Mesenchymal stem cell (in vitro differentiated cells and primary cell): ENCODE measurements around the gene CAPN2.
A peak's percentile ranks its signal among the peaks of the same experiment; 100 is the strongest.

ENCODE experiments used
- DNase-seq: peaks from one replicate; pipeline ENCODE4 v3.0.0-alpha.2; 2013
- H2AFZ ChIP-seq: one replicate; pipeline ENCODE4 v1.6.1; 2013; ENCODE audit warnings: low read depth, mild to moderate bottlenecking, control low read depth, inconsistent platforms, low read length, moderate library complexity
- H2AK5ac ChIP-seq: 2 replicates; pipeline ENCODE4 v1.6.1; 2013; ENCODE audit warnings: low read length, moderate library complexity, mild to moderate bottlenecking, inconsistent platforms; ENCODE audit not compliant: severe bottlenecking
- H2BK120ac ChIP-seq: one replicate; pipeline ENCODE4 v1.6.1; 2013; ENCODE audit warnings: low read depth, mild to moderate bottlenecking, inconsistent platforms, low read length, moderate library complexity
- H2BK12ac ChIP-seq, 2 experiments: one replicate each; pipeline ENCODE4 v1.6.1; 2013; ENCODE audit warnings: inconsistent platforms in 2 of 2, low read length in 2 of 2, mild to moderate bottlenecking in 2 of 2, moderate library complexity in 2 of 2, control low read depth in 1 of 2
- H2BK15ac ChIP-seq: one replicate; pipeline ENCODE4 v1.6.1; 2013; ENCODE audit warnings: mild to moderate bottlenecking, low read depth, inconsistent platforms; ENCODE audit not compliant: poor library complexity, severe bottlenecking
- H2BK5ac ChIP-seq: 2 replicates; pipeline ENCODE4 v1.6.1; 2013; ENCODE audit warnings: low read depth, mild to moderate bottlenecking, low read length, control low read depth, inconsistent platforms; ENCODE audit not compliant: poor library complexity, severe bottlenecking
- H3K14ac ChIP-seq, 2 experiments: one replicate each; pipeline ENCODE4 v1.6.1; 2013; ENCODE audit warnings: inconsistent platforms in 2 of 2, low read length in 2 of 2, control low read depth in 1 of 2, mild to moderate bottlenecking in 1 of 2, moderate library complexity in 1 of 2
- H3K18ac ChIP-seq, 2 experiments: one replicate each; pipeline ENCODE4 v1.6.1; 2013; ENCODE audit warnings: inconsistent platforms in 2 of 2, low read length in 2 of 2, control low read depth in 1 of 2, low read depth in 1 of 2, mild to moderate bottlenecking in 1 of 2
- H3K23ac ChIP-seq, 2 experiments: one replicate each; pipeline ENCODE4 v1.6.1; 2013; ENCODE audit warnings: inconsistent platforms in 2 of 2, low read length in 2 of 2, mild to moderate bottlenecking in 2 of 2, moderate library complexity in 2 of 2, control low read depth in 1 of 2
- H3K27ac ChIP-seq: 2 replicates; pipeline ENCODE4 v1.5.1; 2013; ENCODE audit warnings: mild to moderate bottlenecking, moderate library complexity, low read length, control low read depth, inconsistent platforms; ENCODE audit not compliant: poor library complexity, severe bottlenecking
- H3K27me3 ChIP-seq, 2 experiments: 2 replicates each; pipeline versions ENCODE4 v1.6.1 to v1.7.0; 2013; ENCODE audit warnings: low read length in 2 of 2, mild to moderate bottlenecking in 2 of 2, moderate library complexity in 2 of 2, control low read depth in 1 of 2, inconsistent platforms in 1 of 2; ENCODE audit not compliant: control insufficient read depth in 1 of 2, insufficient read depth in 1 of 2
- H3K36me3 ChIP-seq, 2 experiments: 2 replicates each; pipeline versions ENCODE4 v1.6.1 to v1.7.0; 2013; ENCODE audit warnings: low read length in 2 of 2, control low read depth in 1 of 2, inconsistent platforms in 1 of 2, low read depth in 1 of 2, mild to moderate bottlenecking in 1 of 2; ENCODE audit not compliant: insufficient read depth in 2 of 2, control insufficient read depth in 1 of 2
- H3K4ac ChIP-seq, 2 experiments: one replicate each; pipeline ENCODE4 v1.6.1; 2013; ENCODE audit warnings: inconsistent platforms in 2 of 2, low read length in 2 of 2, mild to moderate bottlenecking in 2 of 2, moderate library complexity in 2 of 2, control low read depth in 1 of 2, low read depth in 1 of 2
- H3K4me1 ChIP-seq: 2 replicates; pipeline ENCODE4 v1.6.1; 2013; ENCODE audit warnings: low read depth, low read length, control low read depth; ENCODE audit not compliant: control insufficient read depth, insufficient read depth
- H3K4me2 ChIP-seq: 2 replicates; pipeline ENCODE4 v1.6.1; 2013; ENCODE audit warnings: low read length, mild to moderate bottlenecking, inconsistent platforms; ENCODE audit not compliant: poor library complexity, severe bottlenecking
- H3K4me3 ChIP-seq, 2 experiments: 2 replicates each; pipeline versions ENCODE4 v1.5.1 to v1.7.0; 2013; ENCODE audit warnings: low read length in 2 of 2, mild to moderate bottlenecking in 2 of 2, control low read depth in 1 of 2, low read depth in 1 of 2; ENCODE audit not compliant: insufficient read depth in 1 of 2
- H3K79me1 ChIP-seq: replicated peaks from 2 replicates; pipeline ENCODE4 v1.6.1; 2013; ENCODE audit warnings: mild to moderate bottlenecking, control low read depth, low read length, inconsistent platforms; ENCODE audit not compliant: poor library complexity, severe bottlenecking
- H3K9ac ChIP-seq: 2 replicates; pipeline ENCODE4 v1.7.0; 2013; ENCODE audit warnings: mild to moderate bottlenecking, low read length, moderate library complexity
- H3K9me3 ChIP-seq: 2 replicates; pipeline ENCODE4 v1.7.0; 2013; ENCODE audit warnings: mild to moderate bottlenecking, low read length; ENCODE audit not compliant: control insufficient read depth
- H4K8ac ChIP-seq: one replicate; pipeline ENCODE4 v1.6.1; 2013; ENCODE audit warnings: inconsistent platforms, mild to moderate bottlenecking, low read length, moderate library complexity
- H4K91ac ChIP-seq: one replicate; pipeline ENCODE4 v1.6.1; 2013; ENCODE audit warnings: mild to moderate bottlenecking, low read length, inconsistent platforms
- WGBS: methylation state at CpG from one replicate; pipeline ENCODE4 v1.1.7; 2013; ENCODE audit warnings: mixed read lengths; 5-methylcytosine and 5-hydroxymethylcytosine counted together

Gene CAPN2

DNA sequence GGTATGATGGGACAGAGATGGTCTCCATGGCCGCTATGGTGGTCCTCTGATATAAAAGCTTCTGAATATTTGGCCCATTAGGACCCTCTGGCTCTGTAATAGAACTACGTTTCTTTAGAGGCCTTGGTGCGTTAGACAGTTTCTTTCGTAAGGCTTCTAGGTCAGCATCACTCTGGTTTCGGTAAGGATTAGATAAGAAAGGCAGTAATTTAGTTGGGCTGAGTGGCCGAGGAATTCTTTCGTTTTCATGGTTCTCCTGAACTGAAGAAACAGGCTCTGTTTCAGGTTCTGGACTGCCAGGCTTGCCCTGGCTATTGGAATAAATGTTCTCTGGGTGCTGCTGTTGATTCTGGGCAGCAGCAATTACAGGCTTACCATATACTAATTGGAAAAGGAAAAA lies 83.9 kb downstream of the CAPN2 start:
- Histone ChIP-seq H2AFZ (no peak overlapping the region), H3K9ac (no peak overlapping the region), H4K8ac (no peak overlapping the region), H3K27me3 (no peaks in the 10 kb centered on the region), H2BK12ac (no peak overlapping the region), H3K27ac (no peak overlapping the region), H3K14ac (no peak overlapping the region), H3K18ac (no peak overlapping the region), H3K4me2 (no peak overlapping the region), H3K4ac (no peak overlapping the region), H3K4me3 (no peak overlapping the region), H3K23ac (no peak overlapping the region), H3K36me3 (peaks cover 30 to 81% of the 10 kb centered on the region in 2 experiments), H2BK15ac (no peak overlapping the region), H4K91ac (no peak overlapping the region), H3K4me1 (no peaks in the 10 kb centered on the region), H2BK5ac (no peak overlapping the region), H3K79me1 (peaks cover 29% of the 10 kb centered on the region), H2BK120ac (no peak overlapping the region), H3K9me3 (no peaks in the 10 kb centered on the region), H2AK5ac (no peak overlapping the region)
- DNase-seq, result no peak
- WGBS, result 96% methylated on average over 7 of the region's 7 CpGs

DNA sequence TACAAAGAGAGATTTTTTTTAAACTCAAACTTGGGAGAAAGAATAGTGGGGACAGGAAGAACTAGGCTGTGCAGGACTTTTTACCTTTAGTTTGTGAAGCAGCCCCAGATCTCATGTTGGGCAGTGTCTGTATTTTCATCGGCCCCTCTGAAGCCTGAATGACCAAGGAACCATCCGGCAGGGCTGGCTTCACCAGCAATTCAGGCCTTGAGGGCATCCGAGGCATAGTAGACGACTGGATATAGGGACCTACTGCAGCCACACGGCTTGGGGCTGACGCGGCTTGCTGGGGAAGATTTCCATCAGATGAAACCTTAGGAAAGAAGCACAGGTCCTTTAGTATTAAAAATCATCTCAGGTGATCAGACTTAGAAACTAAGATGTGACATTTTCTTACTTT lies 89.7 kb downstream of the CAPN2 start:
- 88% methylated on average over 7 of the region's 7 CpGs for WGBS
- Histone ChIP-seq H3K9me3 (no peaks in the 10 kb centered on the region), H2BK12ac (no peak overlapping the region), H3K79me1 (peaks cover 34% of the 10 kb centered on the region), H2BK15ac (no peak overlapping the region), H3K4me2 (no peak overlapping the region), H2BK120ac (no peak overlapping the region), H3K4ac (no peak overlapping the region), H3K4me3 (no peak overlapping the region), H2AK5ac (no peak overlapping the region), H3K27ac (no peak overlapping the region), H3K9ac (peak overlapping the region; percentile 6), H3K18ac (no peak overlapping the region), H4K91ac (no peak overlapping the region), H3K27me3 (no peaks in the 10 kb centered on the region), H3K23ac (no peak overlapping the region), H3K36me3 (peaks cover 31 to 94% of the 10 kb centered on the region in 2 experiments), H3K4me1 (no peaks in the 10 kb centered on the region), H4K8ac (no peak overlapping the region), H2BK5ac (no peak overlapping the region), H3K14ac (no peak overlapping the region), H2AFZ (no peak overlapping the region)
- no peak for DNase-seq

DNA sequence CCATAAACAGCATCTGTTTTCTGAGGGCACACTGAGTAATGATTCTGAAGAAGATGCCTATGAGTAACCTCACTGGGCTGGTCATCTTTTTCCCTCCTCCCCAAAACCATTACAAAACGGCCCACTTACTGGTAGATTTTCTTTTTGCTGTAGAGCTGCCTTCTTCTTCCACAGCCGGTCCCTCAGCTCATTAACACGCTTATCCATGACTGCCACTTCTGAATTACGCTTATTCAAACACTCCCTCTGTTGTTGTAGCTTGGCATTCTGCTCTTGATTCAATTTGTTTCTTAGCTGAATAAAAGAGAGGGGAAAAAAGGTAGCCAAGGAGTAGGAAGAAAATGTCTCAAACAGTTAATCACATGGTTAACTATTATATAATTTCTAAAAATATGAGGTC lies 90.3 kb downstream of the CAPN2 start:
- Histone ChIP-seq H3K36me3 (peaks cover 28 to 94% of the 10 kb centered on the region in 2 experiments), H3K79me1 (peaks cover 34% of the 10 kb centered on the region), H3K4me1 (no peaks in the 10 kb centered on the region), H2BK15ac (no peak overlapping the region), H2BK5ac (no peak overlapping the region), H4K91ac (no peak overlapping the region), H2BK12ac (no peak overlapping the region), H3K27me3 (no peaks in the 10 kb centered on the region), H3K27ac (no peak overlapping the region), H3K9me3 (peaks cover under 1% of the 10 kb centered on the region), H2BK120ac (no peak overlapping the region), H3K4ac (no peak overlapping the region), H2AFZ (no peak overlapping the region), H4K8ac (no peak overlapping the region), H3K14ac (no peak overlapping the region), H3K4me2 (no peak overlapping the region), H2AK5ac (no peak overlapping the region), H3K9ac (peak overlapping the region; percentile 6), H3K4me3 (no peak overlapping the region), H3K23ac (no peak overlapping the region), H3K18ac (no peak overlapping the region)
- DNase-seq, result no peak
- WGBS, result 83% methylated on average over 3 of the region's 4 CpGs

DNA sequence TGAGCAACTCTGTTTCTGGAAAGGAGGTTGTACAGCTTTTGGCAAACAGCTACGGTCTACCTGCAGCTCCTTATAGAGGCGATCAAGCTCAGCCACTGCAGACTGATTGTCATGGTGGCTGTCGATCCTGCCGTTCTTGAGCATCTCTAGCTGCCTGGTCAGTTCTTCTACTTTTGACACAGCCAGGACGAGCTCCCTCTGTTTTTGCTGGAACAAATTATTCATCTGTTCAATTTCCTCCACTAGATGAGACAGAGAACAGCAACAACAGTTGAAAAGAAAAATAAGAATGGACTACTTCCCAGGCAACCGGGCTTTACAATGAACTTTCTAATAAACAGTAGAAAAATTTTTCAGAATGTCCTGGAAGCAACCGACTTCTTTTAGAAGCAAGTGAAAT lies 90.9 kb downstream of the CAPN2 start:
- H3K4me1 ChIP-seq, result no peaks in the 10 kb centered on the region
- peaks cover 24 to 91% of the 10 kb centered on the region in 2 experiments for H3K36me3 ChIP-seq
- no peaks in the 10 kb centered on the region for H3K27me3 ChIP-seq
- H2AK5ac ChIP-seq, result no peak overlapping the region
- H2BK12ac ChIP-seq, result no peak overlapping the region
- no peak overlapping the region for H3K18ac ChIP-seq
- H3K4me2 ChIP-seq, result no peak overlapping the region
- H3K9me3 ChIP-seq, result peaks cover 6% of the 10 kb centered on the region
- H3K14ac ChIP-seq, result no peak overlapping the region
- no peak overlapping the region for H4K91ac ChIP-seq
- H3K79me1 ChIP-seq, result peaks cover 30% of the 10 kb centered on the region
- 94% methylated on average over 6 of the region's 7 CpGs for WGBS
- no peak for DNase-seq
- no peak overlapping the region for H3K27ac ChIP-seq
- H2AFZ ChIP-seq, result no peak overlapping the region
- H4K8ac ChIP-seq, result no peak overlapping the region
- no peak overlapping the region for H2BK120ac ChIP-seq
- H3K4me3 ChIP-seq, result no peak overlapping the region
- H3K23ac ChIP-seq, result no peak overlapping the region
- no peak overlapping the region for H2BK5ac ChIP-seq
- no peak overlapping the region for H3K4ac ChIP-seq
- no peak overlapping the region for H2BK15ac ChIP-seq
- H3K9ac ChIP-seq, result no peak overlapping the region
